Measurements from ENCODE around the gene PDE4A. TPM values are rescaled to one million over a fixed set of nuclear protein-coding genes. Genes with fewer than 3 reads are reported as not detected.

PDE4A gene
- total and polyA plus RNA-seq, 2 experiments from 2014 or later: 2.4 to 15.9 TPM

DNA sequence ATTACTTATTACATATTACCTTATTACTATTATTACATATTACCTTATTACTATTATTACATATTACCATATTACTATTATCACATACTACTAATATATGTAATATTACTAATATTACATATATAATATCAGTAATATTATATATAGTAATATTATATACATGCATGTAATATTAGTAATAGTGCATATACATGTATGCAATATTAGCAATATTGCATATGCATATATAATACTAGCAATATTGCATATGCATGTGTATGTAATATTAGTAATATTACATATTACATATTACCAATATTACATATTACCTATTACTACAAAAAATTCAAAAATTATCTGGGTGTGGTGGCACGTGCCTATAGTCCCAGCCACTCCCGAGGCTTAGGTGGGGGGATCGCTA lies 22.4 kb downstream of the PDE4A start:
- in situ Hi-C loops (cut with MboI): no loop called here

DNA sequence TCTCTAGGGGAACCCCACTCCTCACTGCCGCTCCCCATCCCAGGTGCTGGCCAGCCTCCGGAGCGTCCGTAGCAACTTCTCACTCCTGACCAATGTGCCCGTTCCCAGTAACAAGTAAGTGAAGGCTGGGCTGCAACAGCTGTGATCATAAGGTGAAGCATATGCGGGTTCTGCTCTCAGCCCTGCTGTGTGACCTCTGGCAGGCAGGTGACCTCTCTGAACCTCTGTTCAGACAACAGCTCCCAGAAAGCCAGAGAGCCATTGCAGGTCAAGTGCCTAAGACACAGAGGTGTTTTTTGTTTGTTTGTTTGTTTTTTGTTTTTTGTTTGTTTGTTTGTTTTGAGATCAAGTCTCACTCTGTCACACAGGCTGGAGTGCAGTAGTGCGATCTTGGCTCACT lies 28.7 kb downstream of the PDE4A start:
- H3K79me2 ChIP-seq (ENCODE audit: insufficient read depth): 0 out of 2 replicates have a peak, but pooled peaks cover under 1% of the 10 kb centered on the region
- no peaks in the 10 kb centered on the region for H3F3A ChIP-seq (ENCODE audit: insufficient read depth)
- H3K4me2 ChIP-seq (ENCODE audit: unreplicated experiment): no peak overlapping the region
- WGBS, 2 experiments (ENCODE audit: low coverage in 1 of 2, low lambda C conversion rate in 2 of 2, missing lambda C conversion rate in 2 of 2): 92 to 97% methylated on average over 7 of the region's 7 CpGs
- no peaks in the 10 kb centered on the region for H3K4me1 ChIP-seq (ENCODE audit: insufficient read depth)
- no peak overlapping the region for H2AFZ ChIP-seq
- H4K20me1 ChIP-seq (ENCODE audit: insufficient read depth): no peaks in the 10 kb centered on the region
- no peak for DNase-seq
- in situ Hi-C loops (cut with MboI): no loop called here
- no peaks in the 10 kb centered on the region for H3K9me2 ChIP-seq (ENCODE audit: insufficient read depth)
- no peak overlapping the region for H3K9ac ChIP-seq
- no peak overlapping the region for H3K27ac ChIP-seq
- H3K27me3 ChIP-seq (replicated peaks; ENCODE audit: insufficient read depth): no peaks in the 10 kb centered on the region
- H3K9me3 ChIP-seq (ENCODE audit: low read depth): no peaks in the 10 kb centered on the region
- H3K36me3 ChIP-seq (ENCODE audit: low read depth): no peaks in the 10 kb centered on the region
- no peak overlapping the region for H3K4me3 ChIP-seq
- TF ChIP-seq EZH2 (IDR thresholded peaks at IDR 0.05; ENCODE audit: insufficient read depth, poor library complexity, severe bottlenecking) (no peak), EZH2phosphoT487 (IDR thresholded peaks at IDR 0.05; ENCODE audit: insufficient read depth, low read depth) (no peak)

More for the DNA sequence above, 22.4 kb downstream of the PDE4A start:
- 95 to 96% methylated on average over 3 of the region's 3 CpGs for WGBS, 2 experiments (ENCODE audit: low coverage in 1 of 2, low lambda C conversion rate in 2 of 2, missing lambda C conversion rate in 2 of 2)
- no peaks in the 10 kb centered on the region for H3F3A ChIP-seq (ENCODE audit: insufficient read depth)
- H3K27ac ChIP-seq: no peak overlapping the region
- no peak overlapping the region for H3K4me2 ChIP-seq (ENCODE audit: unreplicated experiment)
- H3K4me1 ChIP-seq (ENCODE audit: insufficient read depth): no peaks in the 10 kb centered on the region
- H3K79me2 ChIP-seq (ENCODE audit: insufficient read depth): peaks cover 49% of the 10 kb centered on the region; the same call in 1 of the 2 replicates
- no peaks in the 10 kb centered on the region for H3K9me2 ChIP-seq (ENCODE audit: insufficient read depth)
- no peak overlapping the region for H3K4me3 ChIP-seq
- no peaks in the 10 kb centered on the region for H4K20me1 ChIP-seq (ENCODE audit: insufficient read depth)
- no peaks in the 10 kb centered on the region for H3K9me3 ChIP-seq (ENCODE audit: low read depth)
- DNase-seq: no peak
- no peak overlapping the region for H2AFZ ChIP-seq
- H3K36me3 ChIP-seq (ENCODE audit: low read depth): no peaks in the 10 kb centered on the region
- H3K9ac ChIP-seq: no peak overlapping the region
- TF ChIP-seq EZH2 (IDR thresholded peaks at IDR 0.05; ENCODE audit: insufficient read depth, poor library complexity, severe bottlenecking): no peak
- no peak for TF ChIP-seq EZH2phosphoT487 (IDR thresholded peaks at IDR 0.05; ENCODE audit: insufficient read depth, low read depth)
- no peaks in the 10 kb centered on the region for H3K27me3 ChIP-seq (replicated peaks; ENCODE audit: insufficient read depth)

- in situ Hi-C loops (cut with MboI): no loop called here
These were observed 30.0 kb downstream of the PDE4A start for GRCh38 chr19:10450191-10450852.

GRCh38 chr19:10450853-10451609 lies 30.7 kb downstream of the PDE4A start:
- no peaks in the 10 kb centered on the region for H3K79me2 ChIP-seq (ENCODE audit: insufficient read depth)
- no peaks in the 10 kb centered on the region for H3K9me2 ChIP-seq (ENCODE audit: insufficient read depth)

More at GRCh38 chr19:10450191-10450852, 30.0 kb downstream of the PDE4A start:
- Histone ChIP-seq H3K27me3 (replicated peaks; ENCODE audit: insufficient read depth) (no peaks in the 10 kb centered on the region), H3K9me3 (ENCODE audit: low read depth) (no peaks in the 10 kb centered on the region), H3K27ac (no peak overlapping the region), H3F3A (ENCODE audit: insufficient read depth) (no peaks in the 10 kb centered on the region), H2AFZ (no peak overlapping the region), H3K4me3 (no peak overlapping the region), H3K79me2 (ENCODE audit: insufficient read depth) (no peaks in the 10 kb centered on the region), H3K4me2 (ENCODE audit: unreplicated experiment) (no peak overlapping the region), H3K36me3 (ENCODE audit: low read depth) (no peaks in the 10 kb centered on the region), H3K4me1 (ENCODE audit: insufficient read depth) (no peaks in the 10 kb centered on the region), H3K9me2 (ENCODE audit: insufficient read depth) (no peaks in the 10 kb centered on the region), H4K20me1 (ENCODE audit: insufficient read depth) (no peaks in the 10 kb centered on the region), H3K9ac (no peak overlapping the region)
- DNase-seq: no peak
- 90 to 92% methylated on average over 13 to 14 of the region's 14 CpGs for WGBS, 2 experiments (ENCODE audit: low coverage in 1 of 2, low lambda C conversion rate in 2 of 2, missing lambda C conversion rate in 2 of 2)
- TF ChIP-seq EZH2 (IDR thresholded peaks at IDR 0.05; ENCODE audit: insufficient read depth, poor library complexity, severe bottlenecking): no peak

More at GRCh38 chr19:10450853-10451609, 30.7 kb downstream of the PDE4A start:
- Histone ChIP-seq H3K27ac (no peak overlapping the region), H3K4me3 (no peak overlapping the region), H3K9me3 (ENCODE audit: low read depth) (no peaks in the 10 kb centered on the region), H3K4me1 (ENCODE audit: insufficient read depth) (no peaks in the 10 kb centered on the region), H2AFZ (no peak overlapping the region), H3K36me3 (ENCODE audit: low read depth) (no peaks in the 10 kb centered on the region), H3K27me3 (replicated peaks; ENCODE audit: insufficient read depth) (no peaks in the 10 kb centered on the region), H3K9ac (no peak overlapping the region), H3F3A (ENCODE audit: insufficient read depth) (no peaks in the 10 kb centered on the region), H4K20me1 (ENCODE audit: insufficient read depth) (no peaks in the 10 kb centered on the region), H3K4me2 (ENCODE audit: unreplicated experiment) (no peak overlapping the region)
- WGBS, 2 experiments (ENCODE audit: low coverage in 1 of 2, low lambda C conversion rate in 2 of 2, missing lambda C conversion rate in 2 of 2): 86 to 88% methylated on average over 14 to 24 of the region's 25 CpGs
- in situ Hi-C loops (cut with MboI): no loop called here
- DNase-seq: no peak
- TF ChIP-seq EZH2phosphoT487 (IDR thresholded peaks at IDR 0.05; ENCODE audit: insufficient read depth, low read depth) (no peak), EZH2 (IDR thresholded peaks at IDR 0.05; ENCODE audit: insufficient read depth, poor library complexity, severe bottlenecking) (no peak)
